ENCODE data around the gene IKZF4. TPM values are rescaled to one million over a fixed set of nuclear protein-coding genes. Genes with fewer than 3 reads are reported as not detected.
A peak's percentile ranks its signal among the peaks of the same experiment; 100 is the strongest.

IKZF4 gene
- total RNA-seq, 1 donor from 2014 or later, result 6.9 TPM

DNA sequence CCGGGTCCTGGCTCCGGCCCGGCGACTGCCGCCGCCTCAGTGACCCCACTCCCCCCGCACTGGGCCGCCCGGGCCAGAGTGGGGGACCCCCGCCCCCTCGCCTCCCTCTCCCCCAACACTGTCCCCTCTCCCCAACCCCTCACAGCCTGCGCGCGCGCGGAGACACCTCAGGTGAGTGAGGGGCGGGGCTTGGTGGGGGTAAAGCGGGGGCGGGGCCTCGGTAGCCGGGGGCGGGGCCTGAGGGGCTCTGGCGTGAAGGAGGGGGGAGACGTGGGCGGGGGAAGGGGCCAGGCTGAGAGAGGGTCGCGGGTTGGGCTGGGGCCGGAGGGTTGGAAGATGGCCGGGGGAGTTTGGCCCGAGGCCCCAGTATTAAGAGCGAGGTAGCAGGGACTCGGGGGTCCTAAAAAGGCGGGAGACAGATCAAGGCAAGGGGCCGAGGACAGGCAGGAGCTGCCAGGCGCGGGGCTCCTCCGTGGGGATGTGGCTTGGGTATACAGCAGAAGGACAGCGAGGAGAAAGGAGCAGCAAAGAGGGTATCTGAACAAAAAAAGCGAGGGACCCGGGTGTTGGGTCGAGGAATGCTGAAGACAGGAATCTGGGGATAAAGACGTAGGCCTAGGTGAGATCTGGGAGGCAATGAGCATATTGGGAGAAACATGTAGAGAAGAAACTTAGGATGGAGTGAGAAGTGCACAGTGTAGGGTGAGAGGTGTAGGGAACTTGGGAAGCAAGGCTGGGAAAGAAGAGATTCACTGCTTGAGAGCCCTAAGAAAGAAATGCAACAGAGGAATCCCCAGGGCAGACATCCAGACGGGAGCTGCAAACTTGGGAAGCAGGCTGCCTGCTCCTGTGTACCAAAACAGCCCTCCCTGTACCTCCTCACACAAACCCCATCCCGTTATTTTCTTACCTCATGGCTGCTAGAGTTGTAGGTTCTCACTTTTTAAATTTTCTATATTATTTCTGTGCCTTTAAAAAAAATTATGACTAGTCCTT lies 13.0 kb upstream of the IKZF4 start:
- TF ChIP-seq, protein P1, sequence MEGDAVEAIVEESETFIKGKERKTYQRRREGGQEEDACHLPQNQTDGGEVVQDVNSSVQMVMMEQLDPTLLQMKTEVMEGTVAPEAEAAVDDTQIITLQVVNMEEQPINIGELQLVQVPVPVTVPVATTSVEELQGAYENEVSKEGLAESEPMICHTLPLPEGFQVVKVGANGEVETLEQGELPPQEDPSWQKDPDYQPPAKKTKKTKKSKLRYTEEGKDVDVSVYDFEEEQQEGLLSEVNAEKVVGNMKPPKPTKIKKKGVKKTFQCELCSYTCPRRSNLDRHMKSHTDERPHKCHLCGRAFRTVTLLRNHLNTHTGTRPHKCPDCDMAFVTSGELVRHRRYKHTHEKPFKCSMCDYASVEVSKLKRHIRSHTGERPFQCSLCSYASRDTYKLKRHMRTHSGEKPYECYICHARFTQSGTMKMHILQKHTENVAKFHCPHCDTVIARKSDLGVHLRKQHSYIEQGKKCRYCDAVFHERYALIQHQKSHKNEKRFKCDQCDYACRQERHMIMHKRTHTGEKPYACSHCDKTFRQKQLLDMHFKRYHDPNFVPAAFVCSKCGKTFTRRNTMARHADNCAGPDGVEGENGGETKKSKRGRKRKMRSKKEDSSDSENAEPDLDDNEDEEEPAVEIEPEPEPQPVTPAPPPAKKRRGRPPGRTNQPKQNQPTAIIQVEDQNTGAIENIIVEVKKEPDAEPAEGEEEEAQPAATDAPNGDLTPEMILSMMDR (IDR thresholded peaks at IDR 0.05; ENCODE audit: insufficient read depth, low read depth, low read length), result no peak
- TF ChIP-seq EZH2 (IDR thresholded peaks at IDR 0.05; ENCODE audit: insufficient read depth, low read length), result no peak
- peak overlapping the region; percentile 72 for H3K4me3 ChIP-seq (ENCODE audit: insufficient read depth, low read depth, low read length)
- FAIRE-seq (no peak), DNase-seq (ENCODE audit: low read depth) (no peak)
- H3K9ac ChIP-seq (ENCODE audit: low read length), result peak overlapping the region; percentile 76
- Mint-ChIP-seq H3K4me3 (ENCODE audit: unreplicated experiment) (peak overlapping the region; percentile 84), H3K36me3 (ENCODE audit: low read depth, unreplicated experiment) (peaks cover 14% of the 10 kb centered on the region), H3K27ac (ENCODE audit: unreplicated experiment) (no peak overlapping the region), H3K9me3 (ENCODE audit: unreplicated experiment) (no peaks in the 10 kb centered on the region), H3K4me1 (ENCODE audit: low read depth, unreplicated experiment) (peaks cover 16% of the 10 kb centered on the region), H3K27me3 (ENCODE audit: low read depth, unreplicated experiment) (no peaks in the 10 kb centered on the region)
- H4K20me1 ChIP-seq (ENCODE audit: insufficient read depth, low read length), result no peaks in the 10 kb centered on the region
- no peaks in the 10 kb centered on the region for H3K9me3 ChIP-seq (ENCODE audit: insufficient read depth, low read depth, low read length)
- peaks cover 2% of the 10 kb centered on the region for H3K36me3 ChIP-seq (ENCODE audit: insufficient read depth, low read length)
- H3K27me3 ChIP-seq (ENCODE audit: insufficient read depth, low read length), result no peaks in the 10 kb centered on the region
- H3K4me2 ChIP-seq (ENCODE audit: low read length), result peak overlapping the region; percentile 95
- H3K4me1 ChIP-seq (ENCODE audit: insufficient read depth, low read length), result no peaks in the 10 kb centered on the region
- peak overlapping the region; percentile 27 for H3K27ac ChIP-seq (ENCODE audit: low read depth, low read length)
- no peaks in the 10 kb centered on the region for H3K79me2 ChIP-seq (ENCODE audit: insufficient read depth, low read length)
- H2AFZ ChIP-seq (ENCODE audit: low read depth, low read length), result peak overlapping the region; percentile 65

DNA sequence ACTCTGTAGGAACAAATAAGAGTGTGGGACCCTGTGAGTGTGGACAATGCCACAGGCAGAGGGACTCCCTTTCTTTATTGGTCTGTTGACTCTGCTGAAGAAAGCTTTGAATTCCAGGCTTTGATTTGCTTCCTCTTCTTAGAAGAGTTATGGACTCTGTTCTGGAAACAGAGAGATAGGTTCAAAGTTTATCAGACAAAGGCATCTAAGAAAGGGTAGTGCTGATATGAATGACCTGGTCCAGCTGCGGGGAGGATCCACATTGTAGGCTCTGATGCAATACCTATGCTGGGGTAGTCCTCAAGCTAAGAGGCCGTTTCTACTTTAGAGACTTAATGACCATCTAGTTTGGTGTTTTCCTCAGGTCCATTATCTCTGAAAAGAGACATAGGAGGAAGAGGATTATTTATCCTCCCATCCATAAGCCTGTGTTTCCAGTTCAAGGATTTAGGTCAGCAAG lies 10.7 kb upstream of the IKZF4 start:
- no peak overlapping the region for H3K4me3 ChIP-seq (ENCODE audit: insufficient read depth, low read depth, low read length)
- no peak overlapping the region for H3K9ac ChIP-seq (ENCODE audit: low read length)
- no peaks in the 10 kb centered on the region for H3K79me2 ChIP-seq (ENCODE audit: insufficient read depth, low read length)
- TF ChIP-seq, protein P1 (IDR thresholded peaks at IDR 0.05; ENCODE audit: insufficient read depth, low read depth, low read length), result no peak
- TF ChIP-seq EZH2 (IDR thresholded peaks at IDR 0.05; ENCODE audit: insufficient read depth, low read length), result no peak
- H3K9me3 ChIP-seq (ENCODE audit: insufficient read depth, low read depth, low read length), result no peaks in the 10 kb centered on the region
- no peak overlapping the region for H2AFZ ChIP-seq (ENCODE audit: low read depth, low read length)
- Mint-ChIP-seq H3K27me3 (ENCODE audit: low read depth, unreplicated experiment) (no peaks in the 10 kb centered on the region), H3K4me3 (ENCODE audit: unreplicated experiment) (no peak overlapping the region), H3K9me3 (ENCODE audit: unreplicated experiment) (no peaks in the 10 kb centered on the region), H3K4me1 (ENCODE audit: low read depth, unreplicated experiment) (peaks cover 16% of the 10 kb centered on the region), H3K36me3 (ENCODE audit: low read depth, unreplicated experiment) (no peaks in the 10 kb centered on the region), H3K27ac (ENCODE audit: unreplicated experiment) (no peak overlapping the region)
- H4K20me1 ChIP-seq (ENCODE audit: insufficient read depth, low read length), result no peaks in the 10 kb centered on the region
- H3K27me3 ChIP-seq (ENCODE audit: insufficient read depth, low read length), result no peaks in the 10 kb centered on the region
- H3K36me3 ChIP-seq (ENCODE audit: insufficient read depth, low read length), result no peaks in the 10 kb centered on the region
- DNase-seq (ENCODE audit: low read depth) (no peak), FAIRE-seq (no peak)
- H3K4me1 ChIP-seq (ENCODE audit: insufficient read depth, low read length), result no peaks in the 10 kb centered on the region
- no peak overlapping the region for H3K27ac ChIP-seq (ENCODE audit: low read depth, low read length)
- H3K4me2 ChIP-seq (ENCODE audit: low read length), result no peak overlapping the region

Data from astrocyte (in vitro differentiated cells and primary cell).